CD4-positive, alpha-beta T cell (primary cell): Measurements from ENCODE around the gene FBXL3. TPM values are rescaled to one million over a fixed set of nuclear protein-coding genes. Genes with fewer than 3 reads are reported as not detected.

Experiments
- ATAC-seq: fragments of 200-7000 bp; cut with Tn5 transposase; one replicate; pipeline ENCODE4 v1.10.0; 2022; ENCODE audit warnings: mild to moderate bottlenecking; ENCODE audit not compliant: poor library complexity
- CTCF ChIA-PET: fragments of 350-600 bp; sonication (Branson Sonifier 250); formaldehyde crosslinking; loops from one replicate; lab custom pipeline; 2021; ENCODE audit warnings: antibody characterized with exemption, inconsistent platforms; lab: Charles Lee
- POLR2A ChIA-PET: fragments of 350-600 bp; sonication (Branson Sonifier 250); formaldehyde crosslinking; loops from one replicate; lab custom pipeline; 2021; ENCODE audit warnings: antibody characterized with exemption, inconsistent platforms; lab: Charles Lee
- DNase-seq, 14 experiments: peaks; one replicate each; pipeline ENCODE4 v3.0.0-alpha.2; 2013 to 2020; ENCODE audit warnings: mixed read lengths in 2 of 14
- H3K27ac ChIP-seq, 2 donors: one replicate each; pipeline versions ENCODE4 v1.5.1 to v1.7.0; 2013; ENCODE audit warnings: low read length in 2 of 2, low read depth in 1 of 2, mild to moderate bottlenecking in 1 of 2
- H3K27me3 ChIP-seq, 2 experiments: 1 replicate in 1 of 2; 2 replicates in 1 of 2; pipeline versions ENCODE4 v1.6.1 to v1.7.0; 2013; ENCODE audit warnings: low read length in 2 of 2, control low read depth in 1 of 2, mild to moderate bottlenecking in 1 of 2, moderate library complexity in 1 of 2; ENCODE audit not compliant: insufficient read depth in 2 of 2, control insufficient read depth in 1 of 2
- H3K36me3 ChIP-seq: one replicate; pipeline ENCODE4 v1.6.1; 2013; ENCODE audit warnings: low read length, control low read depth; ENCODE audit not compliant: insufficient read depth
- H3K4me1 ChIP-seq: one replicate; pipeline ENCODE4 v1.6.1; 2013; ENCODE audit warnings: low read length, control low read depth; ENCODE audit not compliant: insufficient read depth
- H3K4me3 ChIP-seq: one replicate; pipeline ENCODE4 v1.5.1; 2013; ENCODE audit warnings: mild to moderate bottlenecking, low read length, moderate library complexity
- H3K9me3 ChIP-seq, 2 experiments: 1 replicate in 1 of 2; 2 replicates in 1 of 2; pipeline versions ENCODE4 v1.6.1 to v1.7.0; 2013; ENCODE audit warnings: low read length in 2 of 2, mild to moderate bottlenecking in 2 of 2, control low read depth in 1 of 2, moderate library complexity in 1 of 2; ENCODE audit not compliant: control insufficient read depth in 1 of 2, insufficient read depth in 1 of 2
- H3K27ac Mint-ChIP-seq: one replicate; pipeline ENCODE4 v1.8.0; 2020; ENCODE audit warnings: mixed read lengths
- H3K27me3 Mint-ChIP-seq: one replicate; pipeline ENCODE4 v1.8.0; 2021; ENCODE audit warnings: mixed read lengths
- H3K36me3 Mint-ChIP-seq: one replicate; pipeline ENCODE4 v1.8.0; 2021; ENCODE audit warnings: low read depth, mixed read lengths
- H3K4me1 Mint-ChIP-seq: one replicate; pipeline ENCODE4 v1.8.0; 2021; ENCODE audit warnings: low read depth, mixed read lengths
- H3K4me3 Mint-ChIP-seq: one replicate; pipeline ENCODE4 v1.8.0; 2020; ENCODE audit warnings: mild to moderate bottlenecking, mixed read lengths
- H3K9me3 Mint-ChIP-seq: one replicate; pipeline ENCODE4 v1.8.0; 2020; ENCODE audit warnings: mixed read lengths
- CTCF ChIP-seq: fragments of 200-600 bp; IDR thresholded peaks from one replicate; pipeline ENCODE4 v1.8.0; 2022; ENCODE audit warnings: antibody characterized with exemption, mild to moderate bottlenecking
- intact Hi-C, 2 experiments: fragments of 100-400 bp; cut with DNase I in 1 of 2; cut with micrococcal nuclease in 1 of 2; formaldehyde crosslinking; loops; one replicate each; pipeline versions ENCODE4 v1.15.1 to v1.9.0; 2023 to 2025; cut with DNase I, micrococcal nuclease
- total RNA-seq, 174 experiments: library from RNA in 2 of 174; stranded (reverse) in 2 of 174; gene quantifications; one replicate each; pipeline ENCODE4 v1.2.3 and lab custom pipeline; 2021 to 2026

The FBXL3 gene
- total RNA-seq, 2 experiments from 2014 or later, result 88.7 to 90.4 TPM

GRCh38 chr13:76975863-76976262 is 51.1 kb downstream of the FBXL3 start:
- intact Hi-C loops, result loop anchor here in 1 of 2 experiments (5.0 kb wide), 1 partner anchor 154 kb away; no protein-coding TSS in a partner anchor
- no peaks in the 10 kb centered on the region for H3K9me3 ChIP-seq
- peaks cover 17 to 19% of the 10 kb centered on the region in 2 experiments for H3K27me3 ChIP-seq

GRCh38 chr13:76974618-76974975 is 52.4 kb downstream of the FBXL3 start:
- H3K27me3 Mint-ChIP-seq, result peaks cover 50% of the 10 kb centered on the region
- DNase-seq (no peak), ATAC-seq (no peak)
- peaks cover 12% of the 10 kb centered on the region for H3K4me1 Mint-ChIP-seq
- H3K27ac Mint-ChIP-seq, result no peak overlapping the region
- Histone ChIP-seq H3K36me3 (no peaks in the 10 kb centered on the region), H3K27ac (no peak overlapping the region), H3K9me3 (no peaks in the 10 kb centered on the region), H3K4me3 (no peak overlapping the region), H3K4me1 (peaks cover 15% of the 10 kb centered on the region), H3K27me3 (peaks cover 9 to 23% of the 10 kb centered on the region in 2 experiments)
- intact Hi-C loops, result no loop called here
- no peak overlapping the region for H3K4me3 Mint-ChIP-seq
- CTCF ChIA-PET, result interaction anchor here (0.6 kb wide), 1 partner anchor 10 kb away, joined by 3 read pairs; no protein-coding TSS in a partner anchor
- TF ChIP-seq CTCF, result no peak
- H3K9me3 Mint-ChIP-seq, result no peaks in the 10 kb centered on the region
- no peaks in the 10 kb centered on the region for H3K36me3 Mint-ChIP-seq
- POLR2A ChIA-PET, result interaction anchor here (0.8 kb wide), 1 partner anchor 17 kb away, joined by 4 read pairs; the partner anchor contains the start of gene CLN5

More at GRCh38 chr13:76975863-76976262, 51.1 kb downstream of the FBXL3 start:
- Mint-ChIP-seq H3K27me3 (peaks cover 55% of the 10 kb centered on the region), H3K9me3 (no peaks in the 10 kb centered on the region), H3K4me1 (peaks cover 12% of the 10 kb centered on the region), H3K36me3 (no peaks in the 10 kb centered on the region), H3K4me3 (no peak overlapping the region), H3K27ac (no peak overlapping the region)
- Histone ChIP-seq H3K4me3 (no peak overlapping the region), H3K36me3 (no peaks in the 10 kb centered on the region), H3K4me1 (peaks cover 25% of the 10 kb centered on the region), H3K27ac (no peak overlapping the region)
- TF ChIP-seq CTCF, result no peak
- POLR2A ChIA-PET, result interaction anchor here (1.7 kb wide), 2 partner anchors 16 to 51 kb away, joined by 7 to 14 read pairs; partner anchors contain the start of genes CLN5 and FBXL3
- ATAC-seq (no peak), DNase-seq (no peak)
- CTCF ChIA-PET, result no interaction called here

- ATAC-seq (no peak), DNase-seq (no peak)
- Histone ChIP-seq H3K4me3 (no peak overlapping the region), H3K9me3 (no peaks in the 10 kb centered on the region), H3K27me3 (peaks cover 9 to 22% of the 10 kb centered on the region in 2 experiments), H3K36me3 (no peaks in the 10 kb centered on the region), H3K4me1 (peaks cover 13% of the 10 kb centered on the region), H3K27ac (no peak overlapping the region)
- Mint-ChIP-seq H3K27me3 (peaks cover 49% of the 10 kb centered on the region), H3K36me3 (no peaks in the 10 kb centered on the region), H3K27ac (no peak overlapping the region), H3K9me3 (no peaks in the 10 kb centered on the region), H3K4me3 (no peak overlapping the region), H3K4me1 (peaks cover 12% of the 10 kb centered on the region)
- TF ChIP-seq CTCF, result no peak
- intact Hi-C loops, result no loop called here
- POLR2A ChIA-PET, result interaction anchor here (0.8 kb wide), 1 partner anchor 18 kb away, joined by 4 read pairs; the partner anchor contains the start of gene CLN5
- CTCF ChIA-PET, result interaction anchor here (0.6 kb wide), 1 partner anchor 11 kb away, joined by 3 read pairs; no protein-coding TSS in a partner anchor
These were observed 52.9 kb downstream of the FBXL3 start for GRCh38 chr13:76973920-76974617.
